Neural cell (in vitro differentiated cells): ENCODE results near the gene MALRD1.

Experiments used
- CTCF ChIP-seq: fragments of 450-650 bp; IDR thresholded peaks from 2 replicates; pipeline ENCODE4 v1.5.1; 2014; ENCODE audit warnings: antibody characterized with exemption, mild to moderate bottlenecking, moderate library complexity; ENCODE audit not compliant: poor library complexity, severe bottlenecking
- EP300 ChIP-seq: fragments of 450-650 bp; conservative IDR thresholded peaks from 2 replicates; pipeline ENCODE4 v1.6.1; 2014; ENCODE audit warnings: antibody characterized with exemption, mild to moderate bottlenecking, moderate library complexity; ENCODE audit not compliant: poor library complexity, severe bottlenecking
- EZH2 ChIP-seq: fragments of 200-600, 300-800 bp; shearing (Covaris generic), sonication (generic); IDR thresholded peaks from 2 replicates; pipeline ENCODE4 v1.6.1; 2014; ENCODE audit warnings: antibody characterized with exemption, low read length, borderline replicate concordance, mild to moderate bottlenecking; ENCODE audit not compliant: insufficient read depth, poor library complexity, severe bottlenecking
- MXI1 ChIP-seq: fragments of 450-650 bp; conservative IDR thresholded peaks from 2 replicates; pipeline ENCODE4 v1.6.1; 2014; ENCODE audit warnings: antibody characterized with exemption, mild to moderate bottlenecking; ENCODE audit not compliant: poor library complexity, severe bottlenecking
- POLR2AphosphoS5 ChIP-seq: IDR thresholded peaks from 2 replicates; pipeline ENCODE4 v1.6.1; 2012
- RAD21 ChIP-seq: fragments of 450-650 bp; conservative IDR thresholded peaks from 2 replicates; pipeline ENCODE4 v1.6.1; 2014; ENCODE audit warnings: antibody characterized with exemption, mild to moderate bottlenecking, moderate library complexity
- REST ChIP-seq: IDR thresholded peaks from 2 replicates; pipeline ENCODE4 v1.6.1; 2012; ENCODE audit warnings: borderline replicate concordance
- SMC3 ChIP-seq: fragments of 450-650 bp; conservative IDR thresholded peaks from 2 replicates; pipeline ENCODE4 v1.6.1; 2014; ENCODE audit warnings: antibody characterized with exemption, mild to moderate bottlenecking, moderate library complexity; ENCODE audit not compliant: poor library complexity

- no peak for TF ChIP-seq CTCF
- no peak for TF ChIP-seq POLR2AphosphoS5
- no peak for TF ChIP-seq EP300
- no peak for TF ChIP-seq RAD21
- TF ChIP-seq REST: no peak
- TF ChIP-seq MXI1: no peak
- no peak for TF ChIP-seq EZH2
- TF ChIP-seq SMC3: no peak
These were observed 664.6 kb downstream of the MALRD1 start for GRCh38 chr10:19713159-19713558.
